NCI-H510A (cell line): Measurements from ENCODE around the gene CCDC136.

Experiments
- DNase-seq: peaks from one replicate; lab custom pipeline; 2025; lab: John Stamatoyannopoulos, UW

CCDC136 gene

GRCh38 chr7:128805225-128805624, 13.5 kb downstream of the CCDC136 start:
- DNase-seq = no peak

- no peak for DNase-seq
Observed at GRCh38 chr7:128807191-128807590, 15.4 kb downstream of the CCDC136 start.

GRCh38 chr7:128809363-128809762, 17.6 kb downstream of the CCDC136 start:
- no peak for DNase-seq

GRCh38 chr7:128810473-128810872, 18.7 kb downstream of the CCDC136 start:
- DNase-seq = no peak

DNA sequence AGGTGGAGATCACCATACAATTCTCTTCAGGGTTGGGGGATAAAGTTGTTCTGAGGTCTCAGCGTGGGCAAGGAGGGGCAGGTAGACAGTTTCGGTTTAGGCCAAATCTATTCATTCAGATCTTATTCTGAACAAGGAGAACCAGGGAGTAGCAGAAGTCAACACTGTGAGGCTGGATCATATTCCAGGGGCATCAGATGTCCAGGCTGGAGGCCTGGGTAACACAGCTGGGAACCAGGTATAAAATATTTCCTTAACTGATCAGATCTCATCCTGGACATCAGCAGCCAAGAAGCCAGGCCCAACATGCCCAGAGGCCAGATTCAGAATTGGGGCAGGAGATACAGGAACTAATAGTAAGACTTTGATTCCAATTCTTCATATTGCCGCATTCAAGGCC, 19.2 kb downstream of the CCDC136 start:
- no peak for DNase-seq

DNA sequence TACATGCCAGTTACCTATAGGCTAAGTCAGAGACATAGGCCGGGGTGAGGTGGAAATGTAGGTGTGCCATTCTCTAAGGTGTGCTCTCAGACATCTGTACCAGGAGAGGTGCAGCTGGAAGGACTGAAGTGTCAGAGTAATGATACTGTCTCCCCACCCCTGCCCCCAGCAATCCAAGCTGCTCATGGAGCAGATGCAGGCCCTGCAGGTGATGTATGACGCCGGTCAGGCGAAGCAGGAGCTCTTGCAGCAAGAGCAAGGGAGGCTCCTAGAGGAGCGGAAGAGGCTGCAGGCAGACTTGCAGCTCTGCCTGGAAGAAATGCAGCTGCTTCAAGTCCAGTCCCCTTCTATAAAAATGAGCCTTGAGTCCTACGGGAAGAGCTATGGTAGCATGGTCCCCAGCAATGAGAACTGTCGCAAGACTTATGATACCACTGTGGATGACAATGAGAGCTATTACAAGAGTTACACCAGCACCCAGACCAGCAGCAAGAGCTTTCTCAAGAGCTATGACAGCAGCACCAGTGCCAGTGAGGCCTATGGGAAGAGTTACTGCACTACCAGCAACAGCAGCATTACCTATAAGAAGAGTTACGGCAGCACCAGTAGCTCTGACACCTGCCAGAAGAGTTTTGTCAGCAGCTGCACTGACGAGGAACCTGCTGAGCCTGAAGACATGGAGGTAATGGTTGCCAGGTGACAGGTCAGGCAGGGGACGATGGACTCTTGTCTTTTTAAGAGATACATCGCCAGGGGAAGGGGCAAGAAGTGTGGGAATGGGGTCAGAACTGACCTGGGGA, 20.1 kb downstream of the CCDC136 start:
- no peak for DNase-seq

- peak; percentile 25 for DNase-seq
Observed at GRCh38 chr7:128812514-128813168, 20.9 kb downstream of the CCDC136 start.

DNA sequence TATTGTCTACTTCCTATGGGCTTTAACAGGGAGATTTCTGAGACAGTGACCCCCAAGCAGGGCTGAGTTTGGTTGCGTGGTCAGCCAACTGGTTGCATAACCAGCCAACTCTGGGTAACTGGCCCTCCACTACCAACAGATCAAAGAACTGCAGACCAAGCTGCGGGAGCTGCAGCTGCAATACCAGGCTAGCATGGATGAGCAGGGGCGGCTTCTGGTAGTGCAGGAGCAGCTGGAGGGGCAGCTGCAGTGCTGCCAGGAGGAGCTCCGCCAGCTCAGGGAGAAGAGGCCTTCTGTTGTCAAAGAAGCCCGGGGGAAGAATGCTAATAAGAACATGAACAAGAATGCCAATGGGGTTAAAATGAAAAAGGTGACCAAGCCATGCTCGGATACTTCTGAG, 22.7 kb downstream of the CCDC136 start:
- DNase-seq = no peak

GRCh38 chr7:128815289-128815942, 23.6 kb downstream of the CCDC136 start:
- no peak for DNase-seq

GRCh38 chr7:128818694-128819093, 26.9 kb downstream of the CCDC136 start:
- DNase-seq = no peak

GRCh38 chr7:128821724-128822123, 30.0 kb downstream of the CCDC136 start:
- DNase-seq = no peak

DNA sequence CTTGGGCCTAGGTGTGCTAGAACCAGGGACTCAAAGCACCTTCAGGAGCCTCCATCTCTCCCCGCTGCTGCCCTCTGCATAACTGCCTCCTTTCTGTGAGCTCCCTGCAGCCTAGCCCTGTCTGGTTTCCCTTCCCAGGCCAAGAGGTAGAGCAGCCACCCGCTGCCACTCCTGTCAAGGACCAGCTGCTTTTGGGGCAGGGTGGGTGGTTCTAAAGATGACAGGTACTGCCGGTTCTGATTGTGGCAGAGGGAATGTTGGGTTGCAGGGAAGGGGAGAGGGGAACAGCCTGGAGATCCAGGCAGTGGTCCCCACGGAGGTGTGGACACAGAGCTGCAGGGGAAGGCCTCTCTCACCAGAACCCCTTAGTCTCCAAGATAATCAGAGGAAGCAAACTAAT, 34.7 kb downstream of the CCDC136 start:
- no peak for DNase-seq

GRCh38 chr7:128826916-128827247, 35.1 kb downstream of the CCDC136 start:
- DNase-seq = no peak

- DNase-seq = no peak
Observed at GRCh38 chr7:128827248-128827958, 35.6 kb downstream of the CCDC136 start.

GRCh38 chr7:128827971-128828711, 36.4 kb downstream of the CCDC136 start:
- no peak for DNase-seq

DNA sequence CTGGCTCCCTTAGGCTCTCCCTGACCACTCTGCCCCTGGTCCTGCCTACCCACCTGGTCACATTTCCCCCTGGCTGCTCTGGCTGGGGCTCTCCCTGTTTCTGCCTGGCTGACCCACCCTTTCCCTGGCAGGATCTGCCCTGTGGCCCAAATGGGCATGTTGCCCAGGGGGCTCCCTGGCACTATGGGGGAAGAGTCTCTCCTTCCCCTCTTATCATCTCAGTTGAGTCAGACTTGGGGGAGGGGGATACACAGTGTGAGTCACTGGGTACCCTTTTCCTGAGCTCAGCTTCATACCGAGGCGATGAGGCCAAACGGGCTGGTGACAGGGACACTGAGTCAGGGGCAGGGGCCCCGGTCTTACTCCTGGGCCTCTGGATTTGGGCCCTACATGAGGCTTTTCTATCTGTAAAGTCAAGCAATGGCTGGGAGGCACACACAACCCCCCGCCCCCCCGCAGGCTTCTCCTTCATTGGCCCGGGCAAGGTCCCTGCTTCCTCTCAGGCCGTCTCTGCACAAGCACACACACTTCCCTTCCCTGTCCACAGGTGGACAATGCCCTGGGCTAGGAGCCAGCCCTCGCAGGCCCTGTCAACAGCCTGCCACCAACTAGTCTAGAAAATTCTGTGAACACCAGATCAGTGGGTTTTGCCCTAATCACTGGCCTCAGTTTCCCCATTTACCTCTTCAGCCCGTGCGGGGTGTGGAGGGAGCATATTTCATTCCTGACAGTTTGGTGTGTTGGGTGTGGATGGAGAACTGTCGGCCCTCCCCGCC, 37.8 kb downstream of the CCDC136 start:
- no peak for DNase-seq

DNA sequence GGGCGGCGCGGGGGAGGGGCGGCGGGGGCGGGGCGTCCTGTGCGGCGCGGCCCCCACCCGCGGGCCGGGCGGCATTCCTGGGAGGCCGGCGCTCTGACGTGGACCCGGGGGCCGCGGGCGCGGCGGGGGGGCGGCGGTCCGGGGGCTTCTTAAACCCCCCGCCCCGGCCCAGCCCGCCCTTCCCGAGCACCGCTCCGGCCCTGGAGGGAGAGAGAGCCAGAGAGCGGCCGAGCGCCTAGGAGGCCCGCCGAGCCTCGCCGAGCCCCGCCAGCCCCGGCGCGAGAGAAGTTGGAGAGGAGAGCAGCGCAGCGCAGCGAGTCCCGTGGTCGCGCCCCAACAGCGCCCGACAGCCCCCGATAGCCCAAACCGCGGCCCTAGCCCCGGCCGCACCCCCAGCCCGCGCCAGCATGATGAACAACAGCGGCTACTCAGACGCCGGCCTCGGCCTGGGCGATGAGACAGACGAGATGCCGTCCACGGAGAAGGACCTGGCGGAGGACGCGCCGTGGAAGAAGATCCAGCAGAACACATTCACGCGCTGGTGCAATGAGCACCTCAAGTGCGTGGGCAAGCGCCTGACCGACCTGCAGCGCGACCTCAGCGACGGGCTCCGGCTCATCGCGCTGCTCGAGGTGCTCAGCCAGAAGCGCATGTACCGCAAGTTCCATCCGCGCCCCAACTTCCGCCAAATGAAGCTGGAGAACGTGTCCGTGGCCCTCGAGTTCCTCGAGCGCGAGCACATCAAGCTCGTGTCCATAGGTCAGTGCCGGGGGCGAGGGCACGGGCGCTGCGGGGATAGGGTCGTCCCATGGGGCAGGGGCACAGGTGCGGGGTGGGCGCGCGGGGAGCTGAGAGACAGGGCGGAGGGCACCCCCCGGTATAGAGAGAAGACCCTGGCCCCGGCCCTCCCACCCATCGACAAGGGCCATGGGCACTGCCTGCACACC, 38.7 kb downstream of the CCDC136 start, which contains the start of gene FLNC:
Gene FLNC (plus strand): TSS at position 176 of the 947 bp plus-strand sequence. CDS start 232 bp downstream, at position 408.
- DNase-seq = no peak

- DNase-seq = no peak
Observed at GRCh38 chr7:128831178-128831993, 39.6 kb downstream of the CCDC136 start.
